ENCODE data around the gene BCL2L13.

- TF ChIP-seq CTCF (IDR thresholded peaks at IDR 0.05): no peak
- TF ChIP-seq POLR2A (IDR thresholded peaks at IDR 0.05): no peak
Observed at GRCh38 chr22:17703811-17704210, 65.3 kb downstream of the BCL2L13 start.

Measured in uterus (tissue), 2 donors.